Measurements from ENCODE around the gene RNF112. TPM values are rescaled to one million over a fixed set of nuclear protein-coding genes. Genes with fewer than 3 reads are reported as not detected.
A peak's percentile ranks its signal among the peaks of the same experiment; 100 is the strongest.

Gene RNF112, protein sequence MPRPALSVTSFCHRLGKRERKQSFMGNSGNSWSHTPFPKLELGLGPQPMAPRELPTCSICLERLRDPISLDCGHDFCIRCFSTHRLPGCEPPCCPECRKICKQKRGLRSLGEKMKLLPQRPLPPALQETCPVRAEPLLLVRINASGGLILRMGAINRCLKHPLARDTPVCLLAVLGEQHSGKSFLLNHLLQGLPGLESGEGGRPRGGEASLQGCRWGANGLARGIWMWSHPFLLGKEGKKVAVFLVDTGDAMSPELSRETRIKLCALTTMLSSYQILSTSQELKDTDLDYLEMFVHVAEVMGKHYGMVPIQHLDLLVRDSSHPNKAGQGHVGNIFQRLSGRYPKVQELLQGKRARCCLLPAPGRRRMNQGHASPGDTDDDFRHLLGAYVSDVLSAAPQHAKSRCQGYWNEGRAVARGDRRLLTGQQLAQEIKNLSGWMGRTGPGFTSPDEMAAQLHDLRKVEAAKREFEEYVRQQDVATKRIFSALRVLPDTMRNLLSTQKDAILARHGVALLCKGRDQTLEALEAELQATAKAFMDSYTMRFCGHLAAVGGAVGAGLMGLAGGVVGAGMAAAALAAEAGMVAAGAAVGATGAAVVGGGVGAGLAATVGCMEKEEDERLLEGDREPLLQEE
- 1 to 10 TPM; 2.2 to 7.2 (median 3.9) TPM for total RNA-seq

DNA sequence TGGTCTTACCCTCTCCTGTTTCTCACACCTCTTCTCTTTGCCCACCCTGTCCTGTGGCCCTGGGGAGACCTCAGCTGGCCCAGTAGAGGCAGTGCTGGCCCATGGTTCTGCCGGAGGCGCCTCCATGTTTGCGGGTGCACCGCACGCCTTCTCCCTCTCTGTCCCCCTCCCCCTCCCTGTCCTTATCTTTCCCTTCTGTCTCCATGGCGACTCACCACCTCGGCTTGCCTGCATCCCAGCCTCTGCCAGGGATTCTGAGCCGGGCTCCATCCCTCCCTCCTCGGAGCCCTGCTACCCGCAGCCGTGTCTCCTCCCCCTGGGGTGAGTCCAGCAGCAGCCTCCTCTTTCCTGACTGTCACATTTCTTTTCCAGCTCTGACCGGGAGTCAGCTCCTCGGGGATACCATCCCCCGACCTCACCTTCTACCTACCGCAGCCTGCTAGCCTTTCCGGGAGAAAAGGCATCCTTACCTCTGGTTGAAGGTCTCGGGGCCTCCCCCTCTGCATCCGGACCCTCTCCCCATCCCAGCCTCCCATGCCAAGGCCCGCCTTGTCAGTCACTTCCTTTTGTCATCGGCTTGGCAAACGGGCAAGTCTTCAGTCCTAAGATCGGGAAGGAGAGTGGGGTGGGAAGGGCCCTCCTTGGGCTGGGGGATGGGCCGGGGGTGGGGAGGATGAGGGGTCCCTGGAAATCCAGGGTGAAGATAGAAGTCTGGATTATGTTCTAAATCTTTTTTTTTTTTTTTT is at the start of gene RNF112:
Gene RNF112, plus strand, starts transcription at position 358 of the 746 bp plus-strand sequence. Its CDS starts 177 bp downstream, at position 535.
- no peaks in the 10 kb centered on the region for H3K27me3 ChIP-seq
- peak within 1 kb of the TSS; percentile 3 to 61 (median 42) for H3K27ac ChIP-seq
- intact Hi-C loops (cut with DNase I; ENCODE audit: low total_unique reads): no loop called here
- WGBS, 2 donors (ENCODE audit: low coverage in 1 of 2): 51% methylated on average over 23 of the region's 23 CpGs; no CpG with 5 or more reads in 1 of the 2 donors
- TF ChIP-seq EP300 (IDR thresholded peaks at IDR 0.05; ENCODE audit: low read depth): no peak
- TF ChIP-seq POLR2AphosphoS5 (IDR thresholded peaks at IDR 0.05): no peak
- TF ChIP-seq POLR2A (IDR thresholded peaks at IDR 0.05): no peak
- no peak for TF ChIP-seq CTCF (IDR thresholded peaks at IDR 0.05)
- no peaks in the 10 kb centered on the region for H3K36me3 ChIP-seq
- peaks cover 0 to 12% (median 0%) of the 10 kb centered on the region in 4 donors for H3K4me1 ChIP-seq
- H3K9me3 ChIP-seq: no peaks in the 10 kb centered on the region
- in situ Hi-C loops (cut with MboI; ENCODE audit: low pct_ligation_motif_present in 1 of 4, low pct_unique_long_range_greater_than_20kb in 1 of 4, low sequenced_read_pairs in 3 of 4): no loop called here
- peak within 1 kb of the TSS in 3 of 4 donors; percentile 16 to 30 (median 18) for H3K4me3 ChIP-seq
- no peak for DNase-seq

GRCh38 chr17:19361326-19361725 is 49.7 kb upstream of the RNF112 start:
- DNase-seq: peak; percentile 10
- in situ Hi-C loops (cut with MboI; ENCODE audit: low pct_ligation_motif_present in 1 of 4, low pct_unique_long_range_greater_than_20kb in 1 of 4, low sequenced_read_pairs in 3 of 4): loop anchor here (5.0 to 25.0 kb wide), 5 partner anchors 83 to 403 kb away; partner anchors contain the start of gene ALDH3A2 (in 1 of the 4)
- Histone ChIP-seq H3K9me3 (no peaks in the 10 kb centered on the region), H3K27ac (peak overlapping the region in 3 of 4 donors; percentile 71 to 88 (median 85)), H3K4me3 (no peak overlapping the region), H3K36me3 (no peaks in the 10 kb centered on the region), H3K27me3 (no peaks in the 10 kb centered on the region), H3K4me1 (peaks cover 8 to 14% (median 12%) of the 10 kb centered on the region in 4 donors)
- TF ChIP-seq CTCF (IDR thresholded peaks at IDR 0.05) (no peak), POLR2AphosphoS5 (IDR thresholded peaks at IDR 0.05) (no peak), EP300 (IDR thresholded peaks at IDR 0.05; ENCODE audit: low read depth) (no peak), POLR2A (IDR thresholded peaks at IDR 0.05) (no peak)
- intact Hi-C loops (cut with DNase I; ENCODE audit: low total_unique reads): loop anchor here (10.0 kb wide), 2 partner anchors 143 to 403 kb away; no protein-coding TSS in a partner anchor
- WGBS, 2 donors (ENCODE audit: low coverage in 1 of 2): 79 to 80% methylated on average over 6 of the region's 6 CpGs

DNA sequence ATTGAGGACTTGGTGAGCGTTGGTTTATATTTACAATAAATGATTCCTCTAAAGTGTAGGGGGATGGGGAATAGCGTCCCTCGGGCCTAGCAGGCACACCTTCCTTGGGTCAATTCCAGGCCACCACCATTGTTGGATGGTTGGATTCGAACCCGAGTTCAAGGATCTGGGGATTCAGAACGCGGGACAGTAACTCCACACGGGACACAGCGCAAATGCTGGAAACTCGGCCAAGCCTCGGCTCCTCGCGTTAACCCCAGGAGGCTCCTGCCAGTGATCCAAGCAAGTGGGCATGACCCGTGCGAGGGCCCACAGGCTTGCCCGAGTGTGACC is 49.1 kb upstream of the RNF112 start:
- peaks cover 8 to 14% (median 12%) of the 10 kb centered on the region in 4 donors for H3K4me1 ChIP-seq
- H3K36me3 ChIP-seq: no peaks in the 10 kb centered on the region
- H3K27me3 ChIP-seq: no peaks in the 10 kb centered on the region
- in situ Hi-C loops (cut with MboI; ENCODE audit: low pct_ligation_motif_present in 1 of 4, low pct_unique_long_range_greater_than_20kb in 1 of 4, low sequenced_read_pairs in 3 of 4) (loop anchor here (5.0 to 25.0 kb wide), 5 partner anchors 83 to 403 kb away; partner anchors contain the start of gene ALDH3A2 (in 1 of the 4)), intact Hi-C loops (cut with DNase I; ENCODE audit: low total_unique reads) (loop anchor here (1.0 to 10.0 kb wide), 3 partner anchors 85 to 403 kb away; no protein-coding TSS in a partner anchor)
- no peaks in the 10 kb centered on the region for H3K9me3 ChIP-seq
- 12 to 21% methylated on average over 4 to 16 of the region's 16 CpGs for WGBS, 2 donors (ENCODE audit: low coverage in 1 of 2)
- DNase-seq: no peak
- H3K27ac ChIP-seq: peak overlapping the region; percentile 71 to 88 (median 85)
- peak overlapping the region; percentile 61 to 78 (median 69) for H3K4me3 ChIP-seq
- TF ChIP-seq EP300 (IDR thresholded peaks at IDR 0.05; ENCODE audit: low read depth) (no peak), POLR2A (IDR thresholded peaks at IDR 0.05) (no peak), POLR2AphosphoS5 (IDR thresholded peaks at IDR 0.05) (no peak), CTCF (IDR thresholded peaks at IDR 0.05) (no peak)

Measured in transverse colon (tissue), 4 donors.